Esophagus (tissue), 2 donors: ENCODE results near the gene DIAPH1. TPM values are rescaled to one million over a fixed set of nuclear protein-coding genes. Genes with fewer than 3 reads are reported as not detected.

Source experiments
- H3K27ac ChIP-seq, 2 donors: one replicate each; pipeline ENCODE4 v1.5.1; 2013; ENCODE audit warnings: low read depth in 2 of 2, mild to moderate bottlenecking in 2 of 2, inconsistent platforms in 1 of 2, low read length in 1 of 2, moderate library complexity in 1 of 2
- H3K27me3 ChIP-seq, 2 donors: one replicate each; pipeline ENCODE4 v1.6.1; 2013; ENCODE audit warnings: low read length in 2 of 2, control low read depth in 1 of 2, mild to moderate bottlenecking in 1 of 2; ENCODE audit not compliant: insufficient read depth in 2 of 2, control insufficient read depth in 1 of 2
- H3K36me3 ChIP-seq, 2 donors: one replicate each; pipeline ENCODE4 v1.6.1; 2013; ENCODE audit warnings: low read length in 1 of 2; ENCODE audit not compliant: control insufficient read depth in 2 of 2, insufficient read depth in 2 of 2
- H3K4me1 ChIP-seq, 2 donors: one replicate each; pipeline ENCODE4 v1.6.1; 2013; ENCODE audit warnings: low read length in 1 of 2; ENCODE audit not compliant: control insufficient read depth in 2 of 2, insufficient read depth in 2 of 2
- H3K4me3 ChIP-seq, 2 donors: one replicate each; pipeline ENCODE4 v1.5.1; 2013; ENCODE audit warnings: low read length in 2 of 2, mild to moderate bottlenecking in 2 of 2, low read depth in 1 of 2, moderate library complexity in 1 of 2
- H3K9me3 ChIP-seq, 2 donors: one replicate each; pipeline ENCODE4 v1.6.1; 2013; ENCODE audit warnings: mild to moderate bottlenecking in 2 of 2, low read depth in 1 of 2, low read length in 1 of 2, moderate library complexity in 1 of 2; ENCODE audit not compliant: control insufficient read depth in 2 of 2, insufficient read depth in 1 of 2
- WGBS, 2 donors: extraction: QIAGEN DNeasy Blood & Tissue Kit; methylation state at CpG; one replicate each; pipeline ENCODE4 v1.1.7; 2013; 5-methylcytosine and 5-hydroxymethylcytosine counted together
- polyA plus RNA-seq, 2 donors: library from polyadenylated mRNA; stranded (reverse); fragments of 200-250 nt; gene quantifications; one replicate each; pipeline ENCODE4 v1.2.3, GENCODE V29; 2013
- donor health status: healthy with polysubstance abuse.
- donor health status: Bipolar disorder and iron deficiency.

The DIAPH1 gene
- polyA plus RNA-seq, 2 donors, result 84.2 to 84.5 TPM

GRCh38 chr5:141603923-141604717, 14.7 kb downstream of the DIAPH1 start:
- no peaks in the 10 kb centered on the region for H3K36me3 ChIP-seq
- H3K27me3 ChIP-seq, result no peaks in the 10 kb centered on the region
- no peaks in the 10 kb centered on the region for H3K4me1 ChIP-seq
- H3K9me3 ChIP-seq, result no peaks in the 10 kb centered on the region
- peak overlapping the region; percentile 91 to 94 for H3K27ac ChIP-seq
- WGBS, 2 donors, result 44 to 45% methylated on average over 6 of the region's 6 CpGs
- H3K4me3 ChIP-seq, result no peak overlapping the region

- WGBS, 2 donors, result 79 to 88% methylated on average over 1 of the region's 1 CpG
Measured at GRCh38 chr5:141602606-141603005, 16.2 kb downstream of the DIAPH1 start.

GRCh38 chr5:141598391-141599345, 20.1 kb downstream of the DIAPH1 start:
- Histone ChIP-seq H3K27me3 (no peaks in the 10 kb centered on the region), H3K4me1 (no peaks in the 10 kb centered on the region), H3K9me3 (no peaks in the 10 kb centered on the region), H3K36me3 (peaks cover 0 to 3% of the 10 kb centered on the region in 2 donors), H3K4me3 (no peak overlapping the region), H3K27ac (no peak overlapping the region)
- WGBS, 2 donors, result 63 to 71% methylated on average over 3 of the region's 3 CpGs

More at GRCh38 chr5:141602606-141603005, 16.2 kb downstream of the DIAPH1 start:
- Histone ChIP-seq H3K9me3 (no peaks in the 10 kb centered on the region), H3K27me3 (no peaks in the 10 kb centered on the region), H3K4me3 (no peak overlapping the region), H3K4me1 (no peaks in the 10 kb centered on the region), H3K27ac (peak overlapping the region in 1 of 2 donors; percentile 64), H3K36me3 (no peaks in the 10 kb centered on the region)

- Histone ChIP-seq H3K4me1 (no peaks in the 10 kb centered on the region), H3K27ac (peak overlapping the region; percentile 40 to 52)
Measured at GRCh38 chr5:141597814-141598213, 21.0 kb downstream of the DIAPH1 start.

GRCh38 chr5:141597394-141597793, 21.4 kb downstream of the DIAPH1 start:
- no peak overlapping the region for H3K4me3 ChIP-seq
- H3K27ac ChIP-seq, result peak overlapping the region; percentile 40 to 52
- H3K36me3 ChIP-seq, result peaks cover 0 to 3% of the 10 kb centered on the region in 2 donors
- H3K4me1 ChIP-seq, result no peaks in the 10 kb centered on the region
- no peaks in the 10 kb centered on the region for H3K27me3 ChIP-seq
- 54 to 57% methylated on average over 2 of the region's 2 CpGs for WGBS, 2 donors
- H3K9me3 ChIP-seq, result no peaks in the 10 kb centered on the region

More at GRCh38 chr5:141597814-141598213, 21.0 kb downstream of the DIAPH1 start:
- WGBS, 2 donors, result 93 to 94% methylated on average over 2 of the region's 2 CpGs
- Histone ChIP-seq H3K27me3 (no peaks in the 10 kb centered on the region), H3K36me3 (peaks cover 0 to 3% of the 10 kb centered on the region in 2 donors), H3K9me3 (no peaks in the 10 kb centered on the region), H3K4me3 (no peak overlapping the region)

GRCh38 chr5:141596867-141597266, 21.9 kb downstream of the DIAPH1 start:
- no peaks in the 10 kb centered on the region for H3K4me1 ChIP-seq
- WGBS, 2 donors, result 96 to 100% methylated on average over 1 of the region's 1 CpG

GRCh38 chr5:141590127-141590526, 28.7 kb downstream of the DIAPH1 start:
- WGBS, 2 donors, result 67 to 79% methylated on average over 2 of the region's 2 CpGs
- no peaks in the 10 kb centered on the region for H3K27me3 ChIP-seq
- H3K4me3 ChIP-seq, result no peak overlapping the region
- no peak overlapping the region for H3K27ac ChIP-seq
- H3K9me3 ChIP-seq, result no peaks in the 10 kb centered on the region
- H3K4me1 ChIP-seq, result no peaks in the 10 kb centered on the region
- no peaks in the 10 kb centered on the region for H3K36me3 ChIP-seq

More at GRCh38 chr5:141596867-141597266, 21.9 kb downstream of the DIAPH1 start:
- Histone ChIP-seq H3K4me3 (no peak overlapping the region), H3K9me3 (no peaks in the 10 kb centered on the region), H3K27ac (no peak overlapping the region), H3K36me3 (peaks cover 0 to 3% of the 10 kb centered on the region in 2 donors), H3K27me3 (no peaks in the 10 kb centered on the region)

- H3K36me3 ChIP-seq, result peaks cover 0 to 6% of the 10 kb centered on the region in 2 donors
Measured at GRCh38 chr5:141586246-141586645, 32.6 kb downstream of the DIAPH1 start.

GRCh38 chr5:141585594-141585993, 33.2 kb downstream of the DIAPH1 start:
- H3K4me1 ChIP-seq, result no peaks in the 10 kb centered on the region
- H3K27me3 ChIP-seq, result no peaks in the 10 kb centered on the region
- H3K9me3 ChIP-seq, result no peaks in the 10 kb centered on the region
- H3K27ac ChIP-seq, result no peak overlapping the region
- peaks cover 0 to 11% of the 10 kb centered on the region in 2 donors for H3K36me3 ChIP-seq
- 93 to 94% methylated on average over 6 of the region's 6 CpGs for WGBS, 2 donors
- H3K4me3 ChIP-seq, result no peak overlapping the region

More at GRCh38 chr5:141586246-141586645, 32.6 kb downstream of the DIAPH1 start:
- no peaks in the 10 kb centered on the region for H3K4me1 ChIP-seq
- H3K27me3 ChIP-seq, result no peaks in the 10 kb centered on the region
- H3K27ac ChIP-seq, result no peak overlapping the region
- H3K4me3 ChIP-seq, result no peak overlapping the region
- H3K9me3 ChIP-seq, result no peaks in the 10 kb centered on the region
- WGBS, 2 donors, result 92 to 97% methylated on average over 1 of the region's 1 CpG
